Smooth muscle cell of the umbilical artery (primary cell): ENCODE data around the gene CEACAM7. TPM values are rescaled to one million over a fixed set of nuclear protein-coding genes. Genes with fewer than 3 reads are reported as not detected.

Experiments
- total RNA-seq: library from RNA; depleted of rRNA; stranded (reverse); fragments of >200 nt; gene quantifications from 2 replicates; pipeline ENCODE4 v1.2.3, GENCODE V29; 2014

Gene CEACAM7
- total RNA-seq = not detected in 2 replicates

GRCh38 chr19:41688098-41688497, at the start of gene CEACAM7:
Gene CEACAM7 (minus strand): TSS chr19:41688270. CDS start chr19:41688165, 105 bp downstream.

DNA sequence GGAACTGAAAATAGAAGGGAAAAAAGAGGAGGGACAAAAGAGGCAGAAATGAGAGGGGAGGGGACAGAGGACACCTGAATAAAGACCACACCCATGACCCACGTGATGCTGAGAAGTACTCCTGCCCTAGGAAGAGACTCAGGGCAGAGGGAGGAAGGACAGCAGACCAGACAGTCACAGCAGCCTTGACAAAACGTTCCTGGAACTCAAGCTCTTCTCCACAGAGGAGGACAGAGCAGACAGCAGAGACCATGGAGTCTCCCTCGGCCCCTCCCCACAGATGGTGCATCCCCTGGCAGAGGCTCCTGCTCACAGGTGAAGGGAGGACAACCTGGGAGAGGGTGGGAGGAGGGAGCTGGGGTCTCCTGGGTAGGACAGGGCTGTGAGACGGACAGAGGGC, 20.4 kb upstream of the CEACAM7 start, which contains the start of gene CEACAM5:
Gene CEACAM5, plus strand, starts transcription at position 146 of the 400 bp plus-strand sequence. Its CDS starts 106 bp downstream, at position 252.

GRCh38 chr19:41626877-41627276, 61.2 kb downstream of the CEACAM7 start, which contains the start of gene CEACAM4:
Gene CEACAM4 (minus strand): TSS chr19:41627074. CDS start chr19:41626963, 111 bp downstream.

Other genes with a start within 250 kb of the CEACAM7 start
- 31.8 and 35.2 TPM in 2 replicates for gene DMAC2, start 248.4 kb downstream of the CEACAM7 start, total RNA-seq
- gene ERICH4, start 245.1 kb downstream of the CEACAM7 start, total RNA-seq = not detected in 2 replicates
- gene CEACAM21, start 112.1 kb downstream of the CEACAM7 start, total RNA-seq = not detected in 2 replicates
- not detected in 2 replicates for gene CEACAM4, start 61.2 kb downstream of the CEACAM7 start, total RNA-seq
- not detected in 2 replicates for gene CEACAM5, start 20.4 kb upstream of the CEACAM7 start, total RNA-seq
- gene CEACAM6, start 67.3 kb upstream of the CEACAM7 start, total RNA-seq = not detected in 2 replicates
- not detected in 2 replicates for gene CEACAM3, start 108.3 kb upstream of the CEACAM7 start, total RNA-seq
- not detected in 2 replicates for gene LYPD4, start 156.4 kb upstream of the CEACAM7 start, total RNA-seq
- gene DMRTC2, start 156.8 kb upstream of the CEACAM7 start, total RNA-seq = not detected in 2 replicates
- 936 and 1,351 TPM in 2 replicates for gene RPS19, start 172.0 kb upstream of the CEACAM7 start, total RNA-seq
- gene CD79A, start 189.0 kb upstream of the CEACAM7 start, total RNA-seq = under 0.01 and 0.09 TPM in 2 replicates
- gene ARHGEF1, start 194.9 kb upstream of the CEACAM7 start, total RNA-seq = 22.3 and 50.6 TPM in 2 replicates
- 0.09 TPM in 1 of 2 replicates, not detected in the other for gene ERFL, start 240.2 kb upstream of the CEACAM7 start, total RNA-seq